ENCODE results near the gene C3orf18.
A peak's percentile ranks its signal among the peaks of the same experiment; 100 is the strongest.
"Not testable (repeated sequence)": the region's sequence is repeated elsewhere in the genome, so short reads cannot be mapped to it uniquely, and the experiment has no call there.

C3orf18 gene

DNA sequence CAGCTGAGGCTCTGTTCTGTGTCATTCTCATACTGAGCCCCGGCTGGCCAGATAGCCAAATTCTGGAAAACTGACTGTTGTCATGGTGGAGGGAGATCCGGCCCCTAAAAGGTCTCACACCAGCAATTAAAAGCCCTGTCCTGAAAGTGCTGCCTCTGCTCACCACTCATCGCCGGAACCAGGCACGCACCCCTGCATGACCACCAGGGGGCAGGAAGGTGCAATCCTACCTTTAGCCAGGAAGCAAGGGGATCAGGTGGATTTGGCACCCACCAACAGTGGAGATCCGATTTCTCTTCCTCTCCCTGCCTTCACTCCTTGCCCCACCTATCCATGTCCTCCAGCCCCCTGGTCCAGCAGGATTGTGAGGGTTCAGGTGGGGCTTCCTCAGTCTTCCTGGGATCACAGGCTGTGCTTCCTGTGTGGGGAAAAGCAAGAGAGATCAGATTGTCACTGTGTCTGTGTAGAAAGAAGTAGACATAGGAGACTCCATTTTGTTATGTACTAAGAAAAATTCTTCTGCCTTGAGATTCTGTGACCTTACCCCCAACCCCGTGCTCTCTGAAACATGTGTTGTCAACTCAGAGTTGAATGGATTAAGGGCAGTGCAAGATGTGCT, 48.0 kb downstream of the C3orf18 start:
- peak; percentile 13 to 72 (median 59) for DNase-seq

DNA sequence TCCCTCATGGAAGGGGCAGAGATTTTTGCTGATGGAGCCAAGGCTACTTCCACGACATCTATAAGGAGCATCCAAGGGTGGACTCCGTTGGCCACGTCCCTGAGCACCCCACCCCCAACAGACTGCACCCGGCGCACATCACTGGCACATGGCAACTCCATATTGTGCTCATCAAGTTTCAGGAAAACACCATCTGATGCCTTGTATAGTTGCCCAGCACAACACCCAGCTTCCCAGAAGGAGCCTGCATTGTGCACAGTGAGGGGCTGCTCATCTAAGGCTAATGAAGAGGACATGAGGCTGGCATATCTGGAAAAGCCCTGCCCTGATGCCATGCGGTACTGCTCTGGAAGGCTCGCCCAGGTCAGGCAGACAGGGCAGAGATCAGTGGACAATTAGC, 49.1 kb downstream of the C3orf18 start:
- no peak for DNase-seq

DNA sequence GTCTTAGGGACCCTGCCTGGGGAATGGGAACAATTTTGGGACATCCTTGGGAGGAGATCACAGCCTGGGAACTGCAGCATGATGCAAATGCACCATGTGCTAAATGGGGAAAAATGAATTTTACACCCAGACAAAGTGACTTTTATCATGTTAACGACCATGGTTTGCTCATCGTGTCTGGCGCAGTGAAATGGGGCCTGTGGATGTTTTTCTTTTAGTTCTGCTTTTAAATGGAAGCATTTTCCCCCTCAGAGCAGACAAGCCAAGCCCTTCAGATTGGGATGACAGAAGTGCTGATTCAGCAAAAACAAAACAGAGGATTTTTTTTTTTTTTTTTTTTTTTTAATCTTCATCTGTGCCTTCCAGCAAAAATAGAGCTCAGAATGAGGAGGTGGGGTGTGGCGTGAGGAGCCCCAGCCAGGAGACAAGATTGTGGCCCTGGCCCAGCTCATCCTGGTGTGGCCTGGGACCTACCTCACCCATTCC, 49.8 kb downstream of the C3orf18 start:
- no peak for DNase-seq

- DNase-seq = no peak
Measured at GRCh38 chr3:50516440-50516871, 51.1 kb downstream of the C3orf18 start.

DNA sequence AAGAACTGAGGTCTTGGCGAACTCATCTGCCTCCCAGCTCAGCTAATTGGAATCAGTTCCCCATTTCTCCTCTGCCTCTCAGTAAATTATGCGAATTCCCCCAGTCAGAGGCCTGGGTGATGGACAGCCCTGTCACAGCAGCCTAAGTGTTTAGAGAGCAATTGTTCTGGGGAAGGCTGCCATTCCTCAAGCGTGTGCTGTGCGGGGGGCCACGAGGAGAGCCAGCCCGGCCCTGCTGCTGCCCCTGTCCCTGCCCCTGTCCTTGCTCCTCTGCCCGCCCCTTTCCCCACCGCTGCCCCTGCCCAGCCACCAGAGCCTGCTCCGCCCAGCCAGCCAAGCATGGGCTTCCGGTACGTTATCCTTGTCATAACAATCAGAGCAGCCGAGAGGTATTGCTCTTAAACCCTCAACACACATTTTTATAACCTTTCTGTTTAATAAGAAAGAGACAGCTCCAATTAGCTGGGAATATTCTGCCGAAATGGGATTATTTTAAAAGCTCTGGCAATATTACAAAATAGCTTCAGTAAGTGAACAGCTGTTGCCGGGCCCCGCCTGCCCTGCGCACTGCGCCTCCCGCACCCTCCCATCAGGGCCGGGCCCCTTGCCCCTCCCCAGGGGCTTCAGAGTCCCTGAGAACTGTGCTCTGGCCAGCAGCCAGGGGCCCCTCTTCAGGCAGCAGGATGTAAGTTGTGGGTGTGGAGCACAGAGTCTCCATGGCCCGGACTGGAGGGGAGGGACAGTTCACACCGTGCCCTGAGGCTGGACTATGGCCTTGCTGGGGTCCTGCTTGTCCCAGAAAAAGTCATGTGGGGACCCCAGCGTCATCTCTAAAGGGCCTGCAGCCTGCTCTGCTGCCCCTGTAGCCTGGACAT, 51.7 kb downstream of the C3orf18 start:
- DNase-seq = no peak

DNA sequence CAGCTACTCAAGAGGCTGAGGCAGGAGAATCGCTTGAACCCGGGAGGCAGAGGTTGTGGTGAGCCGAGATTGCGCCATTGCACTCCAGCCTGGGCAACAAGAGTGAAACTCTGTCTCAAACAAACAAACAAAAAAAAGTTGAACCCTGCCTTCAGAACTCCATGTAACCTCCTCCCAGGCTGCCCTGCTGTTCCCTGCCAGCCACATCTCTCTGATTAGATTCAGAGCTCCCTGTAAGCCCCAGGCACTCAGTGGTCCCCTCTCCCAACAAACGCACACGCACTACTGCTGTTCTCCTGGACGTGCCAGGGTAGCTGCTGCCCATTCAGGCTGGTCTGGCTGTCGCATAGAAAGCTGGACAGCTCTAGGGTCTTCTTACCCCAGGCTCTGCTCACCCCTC, 54.6 kb downstream of the C3orf18 start:
- not testable (repeated sequence) for DNase-seq

GRCh38 chr3:50512131-50512530, 55.4 kb downstream of the C3orf18 start:
- DNase-seq = no peak

- DNase-seq = no peak
Measured at GRCh38 chr3:50510325-50510724, 57.2 kb downstream of the C3orf18 start.

DNA sequence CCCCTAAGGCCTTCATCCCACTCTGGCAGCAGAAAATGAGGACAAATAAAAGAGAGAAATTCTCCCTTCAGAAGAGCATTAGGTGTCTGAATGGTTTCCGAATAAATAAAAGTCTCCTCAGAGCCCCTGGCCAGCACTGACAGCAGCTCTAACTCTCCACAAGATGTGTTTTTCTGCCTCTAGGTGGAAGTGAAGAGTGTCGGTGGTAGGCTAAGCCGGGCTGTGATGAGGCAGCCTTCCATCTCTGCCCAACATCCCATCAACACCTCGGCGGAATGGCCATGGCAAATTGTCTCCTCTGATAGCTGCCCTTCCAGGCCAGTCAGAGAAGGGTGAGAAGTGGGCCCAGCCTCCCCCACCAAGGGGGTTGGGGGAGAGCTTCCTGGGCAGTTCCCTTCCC, 57.8 kb downstream of the C3orf18 start:
- no peak for DNase-seq

DNA sequence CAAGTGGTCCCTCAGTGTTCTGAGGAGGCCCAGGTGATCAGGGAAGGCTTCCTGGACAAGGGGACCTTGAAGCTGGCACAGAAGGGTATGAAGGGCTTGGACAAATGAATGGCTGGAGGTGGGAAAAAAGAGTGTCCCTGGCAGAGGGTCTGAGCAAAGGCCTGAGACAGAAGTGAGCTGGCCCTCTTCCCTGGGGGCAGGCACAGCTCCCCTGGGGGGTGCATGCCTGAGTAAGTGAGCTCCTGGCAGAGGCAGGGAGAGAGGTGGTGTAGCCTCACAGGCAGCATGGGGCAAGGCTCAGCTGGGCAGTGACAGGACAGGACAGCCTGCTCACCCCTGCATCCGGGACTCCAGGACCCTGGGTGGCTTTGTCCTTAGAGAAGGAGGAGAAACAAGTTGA, 58.7 kb downstream of the C3orf18 start:
- DNase-seq = no peak

Measured in stimulated activated naive CD4-positive, alpha-beta T cell (primary cell).